Gastroesophageal sphincter (tissue), 3 donors: ENCODE measurements around the gene CAMK1D.

Experiments
- EP300 ChIP-seq: sonication (generic); formaldehyde crosslinking; IDR thresholded peaks from one replicate; pipeline ENCODE4 v1.6.1; 2017; ENCODE audit warnings: antibody characterized with exemption, mild to moderate bottlenecking
- POLR2A ChIP-seq, 2 donors: fragments of 450-650 bp; IDR thresholded peaks; one replicate each; pipeline ENCODE4 v1.6.1; 2017; ENCODE audit warnings: antibody characterized with exemption in 2 of 2, mild to moderate bottlenecking in 2 of 2, moderate library complexity in 1 of 2
- POLR2AphosphoS5 ChIP-seq: sonication (generic); formaldehyde crosslinking; IDR thresholded peaks from one replicate; pipeline ENCODE4 v1.6.1; 2017; ENCODE audit warnings: antibody characterized with exemption
- TF ChIP-seq, protein P1 (sequence below), 4 experiments: fragments of 200-600 bp in 2 of 4; fragments of 450-650 bp in 2 of 4; sonication (generic) in 1 of 4; IDR thresholded peaks; one replicate each; pipeline ENCODE4 v1.5.1; 2017 to 2019; ENCODE audit warnings: antibody characterized with exemption in 4 of 4, mild to moderate bottlenecking in 2 of 4, moderate library complexity in 2 of 4

DNA sequence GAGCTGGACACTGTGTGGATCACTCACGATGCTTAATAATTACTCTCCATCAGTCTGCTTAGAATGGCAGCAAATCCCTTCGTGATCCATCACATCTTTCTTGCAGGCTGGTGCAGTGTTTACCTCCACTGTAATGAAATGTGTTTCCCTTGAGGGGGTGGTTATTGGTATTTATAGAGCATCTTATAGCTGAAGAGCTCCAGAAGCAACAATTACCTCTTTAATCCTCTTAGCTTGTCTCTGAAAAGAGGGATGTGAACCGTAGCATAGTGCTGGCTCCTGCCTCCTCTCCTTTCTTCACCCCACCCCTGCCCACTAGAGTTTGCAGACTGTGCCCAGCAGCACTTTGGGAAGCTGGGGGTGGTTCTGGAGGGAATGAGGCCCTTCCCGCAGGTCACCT lies 132.6 kb downstream of the CAMK1D start:
- TF ChIP-seq, protein P1, sequence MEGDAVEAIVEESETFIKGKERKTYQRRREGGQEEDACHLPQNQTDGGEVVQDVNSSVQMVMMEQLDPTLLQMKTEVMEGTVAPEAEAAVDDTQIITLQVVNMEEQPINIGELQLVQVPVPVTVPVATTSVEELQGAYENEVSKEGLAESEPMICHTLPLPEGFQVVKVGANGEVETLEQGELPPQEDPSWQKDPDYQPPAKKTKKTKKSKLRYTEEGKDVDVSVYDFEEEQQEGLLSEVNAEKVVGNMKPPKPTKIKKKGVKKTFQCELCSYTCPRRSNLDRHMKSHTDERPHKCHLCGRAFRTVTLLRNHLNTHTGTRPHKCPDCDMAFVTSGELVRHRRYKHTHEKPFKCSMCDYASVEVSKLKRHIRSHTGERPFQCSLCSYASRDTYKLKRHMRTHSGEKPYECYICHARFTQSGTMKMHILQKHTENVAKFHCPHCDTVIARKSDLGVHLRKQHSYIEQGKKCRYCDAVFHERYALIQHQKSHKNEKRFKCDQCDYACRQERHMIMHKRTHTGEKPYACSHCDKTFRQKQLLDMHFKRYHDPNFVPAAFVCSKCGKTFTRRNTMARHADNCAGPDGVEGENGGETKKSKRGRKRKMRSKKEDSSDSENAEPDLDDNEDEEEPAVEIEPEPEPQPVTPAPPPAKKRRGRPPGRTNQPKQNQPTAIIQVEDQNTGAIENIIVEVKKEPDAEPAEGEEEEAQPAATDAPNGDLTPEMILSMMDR (IDR thresholded peaks at IDR 0.05), result no peak
- TF ChIP-seq POLR2AphosphoS5 (no peak), EP300 (no peak), POLR2A (IDR thresholded peaks at IDR 0.05) (no peak)
